Renal cortex interstitium (tissue), 15 donors: ENCODE measurements around the gene BEX1. TPM values are rescaled to one million over a fixed set of nuclear protein-coding genes. Genes with fewer than 3 reads are reported as not detected.
"Not testable (repeated sequence)": the region's sequence is repeated elsewhere in the genome, so short reads cannot be mapped to it uniquely, and the experiment has no call there.

ENCODE experiments used
- DNase-seq, 11 donors: peaks; one replicate each; pipeline ENCODE4 v3.0.0-alpha.2; 2013; ENCODE audit warnings: low read depth in 9 of 11, low spot score in 4 of 11; ENCODE audit errors: extremely low read depth in 1 of 11
- long read RNA-seq, 16 experiments: transcript quantifications; one replicate each; lab custom pipeline, GENCODE V29; 2026
- polyA plus RNA-seq, 3 donors: library from polyadenylated mRNA; unstranded; fragments of 120-200 nt; gene quantifications; one replicate each; pipeline ENCODE4 v1.2.1, GENCODE V29; 2013; ENCODE audit not compliant: insufficient read length in 3 of 3

BEX1 gene
- polyA plus RNA-seq, result 10 to 100 TPM; 53.1 to 63.7 (median 57.1) TPM
- long read RNA-seq, donor 1, transcript BEX1-201 (3 exons, 864 nt), result major isoform, 35 of 71 reads
- long read RNA-seq, donor 1, partial matches to known transcripts, result 36 of 71 reads
- long read RNA-seq, donor 1, other reads (novel, unspliced or antisense), result 0 of 71 reads
- long read RNA-seq, donor 2, transcript BEX1-201 (3 exons, 864 nt), result major isoform, 27 of 27 reads
- long read RNA-seq, donor 2, partial matches to known transcripts, result 0 of 27 reads
- long read RNA-seq, donor 2, other reads (novel, unspliced or antisense), result 0 of 27 reads
- long read RNA-seq, donor 3, transcript BEX1-201 (3 exons, 864 nt), result major isoform, 41 of 275 reads
- long read RNA-seq, donor 3, partial matches to known transcripts, result 211 of 275 reads
- long read RNA-seq, donor 3, other reads (novel, unspliced or antisense), result 23 of 275 reads
- long read RNA-seq, donor 4, transcript BEX1-201 (3 exons, 864 nt), result major isoform, 45 of 200 reads
- long read RNA-seq, donor 4, partial matches to known transcripts, result 149 of 200 reads
- long read RNA-seq, donor 4, other reads (novel, unspliced or antisense), result 6 of 200 reads
- long read RNA-seq, donor 5, transcript BEX1-201 (3 exons, 864 nt), result major isoform, 57 of 344 reads
- long read RNA-seq, donor 5, partial matches to known transcripts, result 276 of 344 reads
- long read RNA-seq, donor 5, other reads (novel, unspliced or antisense), result 11 of 344 reads
- long read RNA-seq, donor 6, transcript BEX1-201 (3 exons, 864 nt), result major isoform, 45 of 813 reads
- long read RNA-seq, donor 6, partial matches to known transcripts, result 754 of 813 reads
- long read RNA-seq, donor 6, other reads (novel, unspliced or antisense), result 14 of 813 reads
- long read RNA-seq, donor 7, transcript BEX1-201 (3 exons, 864 nt), result major isoform, 35 of 377 reads
- long read RNA-seq, donor 7, partial matches to known transcripts, result 296 of 377 reads
- long read RNA-seq, donor 7, other reads (novel, unspliced or antisense), result 46 of 377 reads
- long read RNA-seq, donor 8, transcript BEX1-201 (3 exons, 864 nt), result major isoform, 51 of 325 reads
- long read RNA-seq, donor 8, partial matches to known transcripts, result 274 of 325 reads
- long read RNA-seq, donor 8, other reads (novel, unspliced or antisense), result 0 of 325 reads
- long read RNA-seq, donor 9, transcript BEX1-201 (3 exons, 864 nt), result major isoform, 33 of 284 reads
- long read RNA-seq, donor 9, partial matches to known transcripts, result 242 of 284 reads
- long read RNA-seq, donor 9, other reads (novel, unspliced or antisense), result 9 of 284 reads
- long read RNA-seq, donor 10, transcript BEX1-201 (3 exons, 864 nt), result major isoform, 43 of 216 reads
- long read RNA-seq, donor 10, partial matches to known transcripts, result 173 of 216 reads
- long read RNA-seq, donor 10, other reads (novel, unspliced or antisense), result 0 of 216 reads
- long read RNA-seq, donor 11, transcript BEX1-201 (3 exons, 864 nt), result major isoform, 19 of 291 reads
- long read RNA-seq, donor 11, partial matches to known transcripts, result 255 of 291 reads
- long read RNA-seq, donor 11, other reads (novel, unspliced or antisense), result 17 of 291 reads
- long read RNA-seq, donor 12, transcript BEX1-201 (3 exons, 864 nt), result major isoform, 11 of 11 reads
- long read RNA-seq, donor 12, partial matches to known transcripts, result 0 of 11 reads
- long read RNA-seq, donor 12, other reads (novel, unspliced or antisense), result 0 of 11 reads
- long read RNA-seq, donor 13, transcript BEX1-201 (3 exons, 864 nt), result major isoform, 66 of 83 reads
- long read RNA-seq, donor 13, partial matches to known transcripts, result 17 of 83 reads
- long read RNA-seq, donor 13, other reads (novel, unspliced or antisense), result 0 of 83 reads
- long read RNA-seq, donor 14, transcript BEX1-201 (3 exons, 864 nt), result major isoform, 43 of 49 reads
- long read RNA-seq, donor 14, partial matches to known transcripts, result 6 of 49 reads
- long read RNA-seq, donor 14, other reads (novel, unspliced or antisense), result 0 of 49 reads
- long read RNA-seq, donor 15, transcript BEX1-201 (3 exons, 864 nt), result major isoform, 12 of 18 reads
- long read RNA-seq, donor 15, partial matches to known transcripts, result 6 of 18 reads
- long read RNA-seq, donor 15, other reads (novel, unspliced or antisense), result 0 of 18 reads
- long read RNA-seq, donor 16, transcript BEX1-201 (3 exons, 864 nt), result major isoform, 96 of 119 reads
- long read RNA-seq, donor 16, partial matches to known transcripts, result 9 of 119 reads
- long read RNA-seq, donor 16, other reads (novel, unspliced or antisense), result 14 of 119 reads

DNA sequence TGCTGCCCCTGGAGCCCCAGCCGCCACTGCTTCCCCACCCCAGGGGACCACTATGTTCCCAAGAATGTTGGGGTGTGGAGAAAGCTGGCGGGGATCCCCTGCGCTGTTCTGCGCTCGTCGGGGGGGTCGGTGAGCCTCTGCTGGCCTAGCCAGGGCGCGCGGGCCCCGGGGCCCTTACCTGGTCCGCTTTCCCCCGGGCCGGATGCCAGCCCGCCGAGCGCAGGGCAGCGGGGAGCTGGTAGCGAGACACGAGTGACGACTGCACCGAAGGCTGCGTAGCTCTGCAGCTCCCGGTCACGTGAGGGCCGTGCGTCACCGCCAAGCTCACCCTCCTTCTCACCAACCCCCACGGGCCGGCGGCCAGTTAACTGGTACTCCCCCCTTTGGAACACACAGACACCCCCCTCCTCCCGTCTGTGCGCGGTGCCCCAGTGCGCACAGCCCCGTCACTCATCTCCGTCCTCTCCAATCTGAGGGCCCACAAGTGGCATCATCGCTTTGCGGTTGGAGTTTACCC lies at the start of gene BEX1:
TSS of gene BEX1 (minus strand) at position 254 of the 517 bp plus-strand sequence. CDS start 897 bp downstream, outside the sequence.
- peak in 9 of 11 donors; percentile 5 to 53 (median 29) for DNase-seq

DNA sequence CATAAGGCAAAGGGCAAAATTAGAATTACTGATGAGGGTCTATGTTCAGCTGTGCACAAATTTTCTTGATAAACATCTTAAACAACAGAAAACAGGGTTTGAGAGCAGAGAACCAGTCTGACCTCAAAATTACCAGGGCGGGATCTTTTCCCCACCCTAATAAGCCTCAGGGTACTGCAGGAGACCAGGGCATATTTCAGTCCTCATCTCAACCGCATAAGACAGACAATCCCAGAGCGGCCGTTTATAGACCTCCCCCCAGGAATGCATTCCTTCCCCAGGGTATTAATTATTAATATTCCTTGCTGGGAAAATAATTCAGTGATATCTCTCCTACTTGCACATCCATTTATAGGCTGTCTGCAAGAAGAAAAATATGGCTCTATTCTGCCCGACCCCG lies 45.5 kb upstream of the BEX1 start:
- DNase-seq, result not testable (repeated sequence)

DNA sequence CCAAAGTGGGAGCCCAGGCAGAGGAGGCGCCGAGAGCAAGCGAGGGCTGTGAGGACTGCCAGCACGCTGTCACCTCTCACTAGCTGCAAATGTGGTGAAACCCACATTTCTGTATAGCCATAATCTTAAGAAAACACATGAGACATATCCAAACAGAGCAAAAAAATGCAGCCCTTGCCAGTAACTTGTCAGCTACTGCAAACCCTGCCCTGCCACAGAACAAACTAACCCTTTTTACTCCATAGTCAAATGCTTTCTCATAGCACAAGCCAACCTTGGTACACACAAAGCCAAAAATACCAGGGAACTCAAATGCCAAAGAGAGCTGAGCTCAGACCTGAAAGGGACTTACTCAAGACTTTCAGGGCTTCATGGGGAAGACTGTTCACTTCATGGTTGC lies 43.9 kb upstream of the BEX1 start:
- no peak for DNase-seq

GRCh38 chrX:103107227-103107737 lies 43.3 kb upstream of the BEX1 start:
- not testable (repeated sequence) for DNase-seq

GRCh38 chrX:103104370-103104769 lies 40.4 kb upstream of the BEX1 start:
- DNase-seq, result not testable (repeated sequence)

DNA sequence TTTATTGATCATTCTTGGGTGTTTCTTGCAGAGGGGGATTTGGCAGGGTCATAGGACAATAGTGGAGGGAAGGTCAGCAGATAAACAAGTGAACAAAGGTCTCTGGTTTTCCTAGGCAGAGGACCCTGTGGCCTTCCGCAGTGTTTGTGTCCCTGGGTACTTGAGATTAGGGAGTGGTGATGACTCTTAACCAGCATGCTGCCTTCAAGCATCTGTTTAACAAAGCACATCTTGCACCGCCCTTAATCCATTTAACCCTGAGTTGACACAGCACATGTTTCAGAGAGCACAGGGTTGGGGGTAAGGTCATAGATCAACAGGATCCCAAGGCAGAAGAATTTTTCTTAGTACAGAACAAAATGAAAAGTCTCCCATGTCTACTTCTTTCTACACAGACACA lies 39.9 kb upstream of the BEX1 start:
- DNase-seq, result not testable (repeated sequence)

DNA sequence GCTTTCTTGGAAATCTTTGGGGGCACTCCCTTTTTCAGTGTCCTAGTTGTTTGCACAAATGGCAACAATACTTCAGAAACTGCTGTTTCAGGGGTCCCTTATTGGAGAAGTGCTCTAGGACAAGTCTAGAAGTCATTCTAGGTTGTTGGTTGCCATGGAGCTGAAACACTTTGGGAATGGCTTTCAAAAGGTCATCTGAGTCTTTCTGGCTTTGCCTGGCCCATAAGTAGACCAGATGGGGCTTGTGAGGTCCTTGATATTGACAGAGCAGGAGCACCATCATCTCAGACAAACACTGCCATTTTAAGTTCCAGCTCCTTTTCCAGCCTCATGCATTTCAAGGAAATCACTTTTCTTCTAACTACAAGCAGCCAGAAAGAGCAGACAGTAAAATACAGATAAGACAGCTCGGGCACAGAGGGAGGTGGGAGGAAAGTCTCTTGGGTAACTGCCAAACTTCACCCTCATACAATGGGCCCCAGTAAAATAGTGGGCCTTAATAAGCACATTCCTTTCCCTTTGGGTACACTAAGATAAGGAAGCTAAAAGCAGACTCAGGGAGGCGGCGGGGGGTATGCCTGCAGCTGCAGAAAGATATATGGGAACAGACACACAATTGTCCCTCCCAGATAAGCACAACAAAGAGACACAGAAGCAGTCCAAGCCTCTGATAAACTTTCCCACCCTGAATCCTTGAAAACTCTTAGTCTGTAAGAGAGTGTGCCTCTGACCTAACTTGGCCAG lies 37.5 kb upstream of the BEX1 start:
- no peak for DNase-seq

GRCh38 chrX:103100484-103100883 lies 36.5 kb upstream of the BEX1 start:
- no peak for DNase-seq

DNA sequence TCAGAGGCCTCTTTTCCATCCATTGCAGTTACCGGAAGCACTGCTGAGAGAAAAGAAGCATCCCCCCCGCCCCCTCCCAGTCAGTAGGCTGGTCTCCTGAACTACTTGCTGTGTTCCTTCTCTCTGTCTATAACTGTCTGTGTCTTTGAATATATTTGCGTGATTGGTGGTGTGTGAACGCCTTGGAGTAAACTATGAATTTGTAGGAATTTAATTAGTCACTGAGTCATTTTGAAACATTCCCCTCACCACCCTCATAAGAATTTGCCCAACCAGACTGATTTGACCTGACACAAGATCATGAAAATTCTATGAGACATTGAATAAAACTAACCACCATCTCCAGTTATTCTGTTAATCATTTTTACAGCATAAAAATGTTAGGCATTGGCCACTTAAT lies 35.7 kb upstream of the BEX1 start:
- DNase-seq, result no peak

DNA sequence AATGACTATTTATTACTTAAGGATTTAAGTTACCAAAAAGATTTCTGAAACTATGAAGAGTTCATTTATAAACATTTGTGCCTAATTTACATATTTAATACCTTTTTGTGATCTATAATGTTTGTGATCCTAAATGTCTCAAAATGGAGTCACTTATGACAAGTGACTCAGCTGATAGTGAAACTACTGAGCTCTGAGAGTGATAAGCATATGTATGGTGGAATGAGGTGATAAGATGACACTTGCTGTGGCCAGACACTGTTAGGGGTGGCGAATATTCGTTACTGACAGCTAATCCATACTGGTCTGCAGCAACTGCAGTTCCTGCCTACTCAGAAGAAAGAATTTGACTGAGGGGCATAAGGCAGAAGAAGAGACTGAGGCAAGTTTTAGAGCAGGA lies 34.5 kb upstream of the BEX1 start:
- no peak for DNase-seq

- DNase-seq, result no peak
Observed at GRCh38 chrX:103092942-103093341, 29.0 kb upstream of the BEX1 start, which contains the start of gene NXF3. Gene NXF3, minus strand, starts transcription at chrX:103093143. Its CDS starts 120 bp downstream, at chrX:103093023.

GRCh38 chrX:103081051-103081450 lies 17.1 kb upstream of the BEX1 start:
- DNase-seq, result no peak

- DNase-seq, result no peak
Observed at GRCh38 chrX:103073467-103073866, 9.5 kb upstream of the BEX1 start.

GRCh38 chrX:103066606-103067005 lies 2.6 kb upstream of the BEX1 start:
- no peak for DNase-seq

- DNase-seq, result peak in 8 of 11 donors; percentile 25 to 43 (median 32)
Observed at GRCh38 chrX:103063191-103063845, 653 bp downstream of the BEX1 start.
